ENCODE data around the gene WDR7. TPM values are rescaled to one million over a fixed set of nuclear protein-coding genes. Genes with fewer than 3 reads are reported as not detected.

The WDR7 gene
- total and polyA plus RNA-seq, 4 donors = 27.9 to 126 (median 33.8) TPM

- Histone ChIP-seq H3K27me3 (ENCODE audit: control insufficient read depth, insufficient read depth, low read length) (no peaks in the 10 kb centered on the region), H3K4me3 (ENCODE audit: low read depth, low read length) (no peak overlapping the region), H3K27ac (ENCODE audit: low read depth, low read length) (no peak overlapping the region), H3K4me1 (ENCODE audit: control insufficient read depth, insufficient read depth, low read length) (no peaks in the 10 kb centered on the region), H3K36me3 (ENCODE audit: control insufficient read depth, insufficient read depth, low read length) (no peaks in the 10 kb centered on the region), H3K9me3 (ENCODE audit: control insufficient read depth, insufficient read depth, low read length) (no peaks in the 10 kb centered on the region)
- no peak for DNase-seq (ENCODE audit: low read depth in 4 of 6, low spot score in 6 of 6)
- no CpG with 5 or more reads among the region's 4 CpGs for WGBS (ENCODE audit: insufficient coverage)
Measured at GRCh38 chr18:56843241-56843640, 192.1 kb downstream of the WDR7 start.

GRCh38 chr18:56844556-56844955, 193.4 kb downstream of the WDR7 start:
- H3K36me3 ChIP-seq (ENCODE audit: control insufficient read depth, insufficient read depth, low read length) = no peaks in the 10 kb centered on the region
- H3K9me3 ChIP-seq (ENCODE audit: control insufficient read depth, insufficient read depth, low read length) = no peaks in the 10 kb centered on the region
- no peaks in the 10 kb centered on the region for H3K27me3 ChIP-seq (ENCODE audit: control insufficient read depth, insufficient read depth, low read length)
- DNase-seq (ENCODE audit: low read depth in 4 of 6, low spot score in 6 of 6) = no peak
- H3K27ac ChIP-seq (ENCODE audit: low read depth, low read length) = no peak overlapping the region
- H3K4me3 ChIP-seq (ENCODE audit: low read depth, low read length) = no peak overlapping the region
- no peaks in the 10 kb centered on the region for H3K4me1 ChIP-seq (ENCODE audit: control insufficient read depth, insufficient read depth, low read length)
- WGBS (ENCODE audit: insufficient coverage) = no CpG with 5 or more reads among the region's 1 CpG

- Histone ChIP-seq H3K4me1 (ENCODE audit: control insufficient read depth, insufficient read depth, low read length) (no peaks in the 10 kb centered on the region), H3K27ac (ENCODE audit: low read depth, low read length) (no peak overlapping the region), H3K27me3 (ENCODE audit: control insufficient read depth, insufficient read depth, low read length) (no peaks in the 10 kb centered on the region), H3K36me3 (ENCODE audit: control insufficient read depth, insufficient read depth, low read length) (no peaks in the 10 kb centered on the region), H3K4me3 (ENCODE audit: low read depth, low read length) (no peak overlapping the region), H3K9me3 (ENCODE audit: control insufficient read depth, insufficient read depth, low read length) (no peaks in the 10 kb centered on the region)
- DNase-seq (ENCODE audit: low read depth in 4 of 6, low spot score in 6 of 6) = no peak
- WGBS (ENCODE audit: insufficient coverage) = no CpG with 5 or more reads among the region's 1 CpG
Measured at GRCh38 chr18:56851774-56852173, 200.6 kb downstream of the WDR7 start.

GRCh38 chr18:56853961-56854360, 202.8 kb downstream of the WDR7 start:
- DNase-seq (ENCODE audit: low read depth in 4 of 6, low spot score in 6 of 6) = no peak
- no peak overlapping the region for H3K4me3 ChIP-seq (ENCODE audit: low read depth, low read length)
- WGBS (ENCODE audit: insufficient coverage) = 65% methylated on average over 3 of the region's 5 CpGs
- H3K4me1 ChIP-seq (ENCODE audit: control insufficient read depth, insufficient read depth, low read length) = no peaks in the 10 kb centered on the region
- no peaks in the 10 kb centered on the region for H3K27me3 ChIP-seq (ENCODE audit: control insufficient read depth, insufficient read depth, low read length)
- no peak overlapping the region for H3K27ac ChIP-seq (ENCODE audit: low read depth, low read length)
- no peaks in the 10 kb centered on the region for H3K9me3 ChIP-seq (ENCODE audit: control insufficient read depth, insufficient read depth, low read length)
- H3K36me3 ChIP-seq (ENCODE audit: control insufficient read depth, insufficient read depth, low read length) = no peaks in the 10 kb centered on the region

- WGBS (ENCODE audit: insufficient coverage) = 30% methylated on average over 2 of the region's 6 CpGs
- DNase-seq (ENCODE audit: low read depth in 4 of 6, low spot score in 6 of 6) = peak in 2 of 6 donors; percentile 42 to 76
- H3K4me3 ChIP-seq (ENCODE audit: low read depth, low read length) = no peak overlapping the region
- no peaks in the 10 kb centered on the region for H3K4me1 ChIP-seq (ENCODE audit: control insufficient read depth, insufficient read depth, low read length)
- no peak overlapping the region for H3K27ac ChIP-seq (ENCODE audit: low read depth, low read length)
- H3K27me3 ChIP-seq (ENCODE audit: control insufficient read depth, insufficient read depth, low read length) = no peaks in the 10 kb centered on the region
- no peaks in the 10 kb centered on the region for H3K36me3 ChIP-seq (ENCODE audit: control insufficient read depth, insufficient read depth, low read length)
- H3K9me3 ChIP-seq (ENCODE audit: control insufficient read depth, insufficient read depth, low read length) = no peaks in the 10 kb centered on the region
Measured at GRCh38 chr18:56861244-56861643, 210.1 kb downstream of the WDR7 start.

GRCh38 chr18:56869189-56869777, 218.1 kb downstream of the WDR7 start:
- WGBS (ENCODE audit: insufficient coverage) = no CpG with 5 or more reads among the region's 2 CpGs
- Histone ChIP-seq H3K27ac (ENCODE audit: low read depth, low read length) (no peak overlapping the region), H3K4me1 (ENCODE audit: control insufficient read depth, insufficient read depth, low read length) (peaks cover 6% of the 10 kb centered on the region), H3K27me3 (ENCODE audit: control insufficient read depth, insufficient read depth, low read length) (no peaks in the 10 kb centered on the region), H3K4me3 (ENCODE audit: low read depth, low read length) (no peak overlapping the region), H3K36me3 (ENCODE audit: control insufficient read depth, insufficient read depth, low read length) (no peaks in the 10 kb centered on the region), H3K9me3 (ENCODE audit: control insufficient read depth, insufficient read depth, low read length) (no peaks in the 10 kb centered on the region)
- peak in 2 of 6 donors; percentile 57 to 92 for DNase-seq (ENCODE audit: low read depth in 4 of 6, low spot score in 6 of 6)

- H3K27me3 ChIP-seq (ENCODE audit: control insufficient read depth, insufficient read depth, low read length) = no peaks in the 10 kb centered on the region
- no CpG with 5 or more reads among the region's 2 CpGs for WGBS (ENCODE audit: insufficient coverage)
- no peak overlapping the region for H3K27ac ChIP-seq (ENCODE audit: low read depth, low read length)
- H3K9me3 ChIP-seq (ENCODE audit: control insufficient read depth, insufficient read depth, low read length) = no peaks in the 10 kb centered on the region
- H3K36me3 ChIP-seq (ENCODE audit: control insufficient read depth, insufficient read depth, low read length) = no peaks in the 10 kb centered on the region
- DNase-seq (ENCODE audit: low read depth in 4 of 6, low spot score in 6 of 6) = no peak
- H3K4me3 ChIP-seq (ENCODE audit: low read depth, low read length) = no peak overlapping the region
- peaks cover 6% of the 10 kb centered on the region for H3K4me1 ChIP-seq (ENCODE audit: control insufficient read depth, insufficient read depth, low read length)
Measured at GRCh38 chr18:56870982-56871381, 219.8 kb downstream of the WDR7 start.

- Histone ChIP-seq H3K27me3 (ENCODE audit: control insufficient read depth, insufficient read depth, low read length) (no peaks in the 10 kb centered on the region), H3K9me3 (ENCODE audit: control insufficient read depth, insufficient read depth, low read length) (no peaks in the 10 kb centered on the region), H3K36me3 (ENCODE audit: control insufficient read depth, insufficient read depth, low read length) (no peaks in the 10 kb centered on the region), H3K27ac (ENCODE audit: low read depth, low read length) (no peak overlapping the region), H3K4me1 (ENCODE audit: control insufficient read depth, insufficient read depth, low read length) (peaks cover 6% of the 10 kb centered on the region), H3K4me3 (ENCODE audit: low read depth, low read length) (no peak overlapping the region)
- no CpG with 5 or more reads among the region's 1 CpG for WGBS (ENCODE audit: insufficient coverage)
- no peak for DNase-seq (ENCODE audit: low read depth in 4 of 6, low spot score in 6 of 6)
Measured at GRCh38 chr18:56872140-56872539, 221.0 kb downstream of the WDR7 start.

GRCh38 chr18:56873441-56874140, 222.4 kb downstream of the WDR7 start:
- H3K27ac ChIP-seq (ENCODE audit: low read depth, low read length) = peak overlapping the region; percentile 40
- peak in 2 of 6 donors; percentile 39 to 90 for DNase-seq (ENCODE audit: low read depth in 4 of 6, low spot score in 6 of 6)
- H3K9me3 ChIP-seq (ENCODE audit: control insufficient read depth, insufficient read depth, low read length) = no peaks in the 10 kb centered on the region
- peaks cover 6% of the 10 kb centered on the region for H3K4me1 ChIP-seq (ENCODE audit: control insufficient read depth, insufficient read depth, low read length)
- H3K27me3 ChIP-seq (ENCODE audit: control insufficient read depth, insufficient read depth, low read length) = no peaks in the 10 kb centered on the region
- H3K4me3 ChIP-seq (ENCODE audit: low read depth, low read length) = no peak overlapping the region
- H3K36me3 ChIP-seq (ENCODE audit: control insufficient read depth, insufficient read depth, low read length) = no peaks in the 10 kb centered on the region
- 26% methylated on average over 6 of the region's 6 CpGs for WGBS (ENCODE audit: insufficient coverage)

- H3K27ac ChIP-seq (ENCODE audit: low read depth, low read length) = no peak overlapping the region
- WGBS (ENCODE audit: insufficient coverage) = no CpG with 5 or more reads among the region's 4 CpGs
Measured at GRCh38 chr18:56878711-56879110, 227.6 kb downstream of the WDR7 start.

More at GRCh38 chr18:56878711-56879110, 227.6 kb downstream of the WDR7 start:
- Histone ChIP-seq H3K36me3 (ENCODE audit: control insufficient read depth, insufficient read depth, low read length) (no peaks in the 10 kb centered on the region), H3K9me3 (ENCODE audit: control insufficient read depth, insufficient read depth, low read length) (peaks cover 2% of the 10 kb centered on the region), H3K4me1 (ENCODE audit: control insufficient read depth, insufficient read depth, low read length) (peaks cover 1% of the 10 kb centered on the region), H3K27me3 (ENCODE audit: control insufficient read depth, insufficient read depth, low read length) (no peaks in the 10 kb centered on the region), H3K4me3 (ENCODE audit: low read depth, low read length) (no peak overlapping the region)
- no peak for DNase-seq (ENCODE audit: low read depth in 4 of 6, low spot score in 6 of 6)
